T follicular helper cell (primary cell): ENCODE data around the gene TAPT1.
"Not testable (repeated sequence)": the region's sequence is repeated elsewhere in the genome, so short reads cannot be mapped to it uniquely, and the experiment has no call there.

Experiments
- DNase-seq: peaks from one replicate; pipeline ENCODE4 v3.0.0-alpha.2; 2020; ENCODE audit warnings: low read depth

Gene TAPT1

DNA sequence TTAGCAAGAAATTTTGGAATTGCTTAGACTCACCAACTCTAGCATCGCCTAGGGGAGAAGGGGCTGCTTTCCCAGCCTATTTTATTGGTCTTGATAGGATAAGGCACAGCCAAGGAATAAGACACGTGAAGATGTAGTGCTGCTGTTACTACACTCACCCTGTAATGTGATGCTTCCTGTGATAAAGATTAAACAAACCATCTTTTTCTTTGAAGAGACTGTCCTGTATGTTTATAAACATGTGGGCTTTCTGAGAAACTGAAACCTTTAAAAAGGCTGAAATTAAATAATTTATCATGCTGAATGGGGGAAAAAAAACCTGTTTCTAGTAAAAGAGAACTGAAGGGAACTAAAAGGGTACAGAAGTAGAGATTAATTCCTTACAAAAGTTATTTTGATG, 13.2 kb downstream of the TAPT1 start:
- DNase-seq = no peak

DNA sequence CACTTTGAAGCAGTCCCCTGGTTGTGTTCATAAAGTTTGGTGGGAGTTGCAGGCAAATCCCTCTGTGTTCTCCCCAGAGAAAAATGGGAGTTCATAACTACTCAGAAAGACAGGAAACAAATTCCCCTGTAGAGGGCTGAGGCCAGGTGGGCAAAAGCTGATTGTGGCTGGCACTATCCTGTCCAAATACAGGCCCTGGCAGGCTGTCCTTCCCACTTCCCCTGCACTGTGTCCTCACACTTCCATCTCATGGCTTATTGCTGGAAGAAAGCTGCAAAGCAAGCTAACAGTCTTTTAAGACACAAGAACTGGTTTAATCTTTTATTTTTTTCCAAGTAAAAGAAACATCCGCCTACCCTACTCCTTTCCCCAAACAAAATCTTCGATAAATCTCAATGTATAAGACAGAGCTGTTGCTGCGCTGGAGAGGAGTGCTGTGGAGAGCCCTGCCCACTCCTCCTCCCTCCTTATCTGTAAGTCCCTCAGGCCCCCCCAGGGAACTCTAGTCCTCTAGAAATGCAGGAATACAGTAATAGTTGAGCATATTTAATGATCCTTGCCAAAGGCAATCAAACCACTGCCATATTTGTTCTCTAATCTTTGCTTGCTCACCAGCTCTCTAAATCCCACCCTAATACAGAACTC, 14.0 kb downstream of the TAPT1 start:
- DNase-seq = no peak

DNA sequence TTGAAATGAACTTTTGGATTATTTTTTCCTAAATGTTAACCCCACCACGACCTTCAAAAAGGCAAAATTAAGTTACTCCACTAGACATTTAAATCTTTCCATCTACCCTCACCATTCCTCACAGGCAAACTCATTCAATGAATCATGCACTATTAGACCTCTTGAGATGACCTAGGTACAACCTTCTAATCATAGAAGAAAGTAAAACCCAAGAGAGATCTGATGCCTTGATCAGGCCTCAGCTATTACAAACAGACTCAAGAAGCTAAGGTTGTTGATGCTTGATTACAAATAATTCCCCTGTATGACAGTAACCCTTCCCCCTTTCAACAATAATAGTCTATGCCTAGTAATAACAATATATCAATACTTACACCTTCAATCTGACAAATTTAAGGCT, 18.9 kb downstream of the TAPT1 start:
- DNase-seq = no peak

DNA sequence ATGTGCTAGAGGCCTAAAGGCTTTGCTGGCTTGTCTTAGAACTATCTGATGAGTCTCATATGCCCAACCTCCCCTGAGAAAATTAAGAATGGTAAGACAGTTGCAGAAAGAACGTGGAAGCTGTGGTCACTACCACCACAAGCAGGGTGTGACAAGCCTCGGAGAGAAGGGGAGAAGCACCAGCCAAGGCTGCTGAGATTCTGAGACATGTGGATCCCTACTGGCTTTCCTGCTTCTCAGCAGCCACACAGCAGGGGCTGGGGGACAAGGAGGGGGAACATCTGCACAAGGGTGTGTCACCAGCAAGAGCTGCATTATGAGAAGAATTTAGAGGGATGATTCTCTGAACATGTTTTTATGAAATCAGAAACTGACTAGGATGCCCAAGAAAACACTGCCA, 19.4 kb downstream of the TAPT1 start:
- DNase-seq = no peak

DNA sequence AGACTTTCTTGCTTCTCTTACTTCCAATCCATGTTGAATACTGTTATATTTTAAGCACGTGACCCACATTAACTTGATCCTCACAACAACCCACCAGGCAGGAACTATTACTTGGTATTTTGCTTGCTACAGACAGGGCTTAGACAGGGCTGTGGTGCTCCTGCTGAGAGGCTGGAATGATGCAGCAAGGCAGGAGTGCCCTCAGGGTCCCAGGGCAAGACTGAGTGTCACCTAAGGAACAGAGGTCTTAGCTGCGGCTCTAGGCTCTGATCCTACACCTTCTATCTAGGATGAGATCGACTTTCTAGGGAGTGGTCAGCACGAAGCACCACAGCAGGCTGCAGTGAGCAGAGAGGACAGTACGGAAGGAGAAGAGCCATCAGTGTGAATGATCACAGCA, 20.0 kb downstream of the TAPT1 start:
- no peak for DNase-seq

DNA sequence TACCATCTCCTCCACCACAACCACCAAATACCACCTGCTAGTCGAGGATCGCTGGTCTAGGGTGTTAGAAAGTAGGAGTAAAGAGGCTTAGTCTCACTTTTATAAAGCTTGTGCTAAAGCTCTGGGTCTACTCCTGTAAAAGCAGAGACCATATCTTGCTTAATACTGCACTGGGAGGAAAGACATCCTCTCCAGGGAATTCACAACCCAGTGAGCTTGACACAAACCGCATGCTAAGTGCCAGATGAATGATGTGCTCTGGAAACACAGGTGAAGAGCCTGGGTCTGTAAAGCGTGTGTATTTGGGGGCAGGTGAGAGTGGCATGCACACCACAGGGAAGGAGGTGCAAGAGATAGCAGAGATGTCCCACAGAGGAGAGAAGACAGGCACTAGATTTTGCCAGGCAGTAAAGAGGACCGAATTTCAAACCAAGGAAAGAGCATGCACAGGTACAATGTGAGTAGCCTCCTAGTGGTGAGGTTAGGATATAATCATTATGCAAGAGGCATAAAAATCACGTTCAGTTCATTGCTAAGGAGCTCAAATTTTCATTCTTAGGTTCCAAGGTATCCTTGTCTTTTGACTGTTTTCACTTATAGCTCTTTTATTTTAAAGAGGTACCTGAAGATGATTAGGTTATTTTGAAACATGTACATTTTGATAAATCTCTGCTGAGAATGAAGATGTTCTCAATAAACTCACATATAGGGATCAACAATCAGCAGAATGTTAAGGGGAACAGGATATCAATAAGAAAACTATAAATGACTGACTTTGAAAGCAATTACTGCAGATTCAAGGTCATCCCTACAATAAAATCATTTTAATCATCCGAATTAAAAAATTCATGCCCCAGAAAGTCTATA, 20.7 kb downstream of the TAPT1 start:
- no peak for DNase-seq

DNA sequence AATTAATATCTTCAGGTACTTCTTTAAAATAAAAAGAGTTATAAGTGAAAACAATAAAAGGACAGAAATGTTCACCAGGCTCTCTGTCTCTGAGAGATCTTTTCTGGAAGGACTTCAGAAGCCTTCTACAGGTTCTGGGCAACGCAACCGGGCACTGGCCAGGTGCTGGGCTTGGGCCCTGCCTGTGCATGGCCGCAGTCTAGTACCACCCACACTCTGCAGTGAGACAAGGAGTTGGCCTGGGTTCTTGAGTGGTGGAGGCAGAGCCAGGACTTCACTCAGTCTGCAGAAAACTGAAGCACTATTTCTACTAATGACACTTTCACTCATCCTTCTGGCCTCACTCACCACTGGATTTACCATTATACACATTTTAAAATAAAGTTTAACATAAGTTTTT, 21.8 kb downstream of the TAPT1 start:
- DNase-seq = no peak

DNA sequence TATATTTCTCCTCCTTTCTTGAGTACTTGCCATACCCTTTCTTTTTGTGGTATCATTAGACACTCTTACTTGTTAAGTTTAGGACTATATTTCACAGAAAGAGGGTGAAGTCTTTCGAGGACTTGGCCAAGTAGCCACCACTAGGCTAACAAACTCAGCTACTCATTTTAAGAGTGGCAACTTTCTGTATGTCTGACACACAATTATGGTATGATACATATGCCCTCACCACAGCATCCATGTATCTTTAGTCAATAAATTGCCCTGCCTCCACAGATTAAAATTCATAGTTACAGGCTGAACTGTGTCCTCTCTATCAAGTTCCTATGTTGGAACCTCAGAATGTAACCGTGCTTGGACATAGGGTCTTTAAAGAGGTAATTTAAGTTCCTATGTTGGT, 23.2 kb downstream of the TAPT1 start:
- DNase-seq = no peak

DNA sequence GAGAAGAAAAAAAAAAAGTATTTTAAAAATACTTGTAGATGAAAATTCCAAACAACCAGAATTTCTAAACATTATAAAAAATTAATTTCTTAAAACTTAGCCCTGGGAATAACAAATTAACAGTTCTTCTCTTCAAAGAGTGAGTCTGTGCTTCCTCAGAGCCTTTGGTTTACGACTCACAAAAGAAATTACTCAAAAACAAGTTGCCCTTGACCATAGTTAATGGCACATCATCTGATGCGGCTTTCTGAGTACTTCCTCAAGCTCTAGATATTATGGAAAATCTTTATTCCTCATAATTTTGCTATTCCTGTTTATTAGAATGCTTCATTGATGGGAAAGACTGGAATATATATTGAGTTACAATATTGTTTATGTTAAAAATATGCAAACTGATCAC, 23.7 kb downstream of the TAPT1 start:
- DNase-seq = no peak

DNA sequence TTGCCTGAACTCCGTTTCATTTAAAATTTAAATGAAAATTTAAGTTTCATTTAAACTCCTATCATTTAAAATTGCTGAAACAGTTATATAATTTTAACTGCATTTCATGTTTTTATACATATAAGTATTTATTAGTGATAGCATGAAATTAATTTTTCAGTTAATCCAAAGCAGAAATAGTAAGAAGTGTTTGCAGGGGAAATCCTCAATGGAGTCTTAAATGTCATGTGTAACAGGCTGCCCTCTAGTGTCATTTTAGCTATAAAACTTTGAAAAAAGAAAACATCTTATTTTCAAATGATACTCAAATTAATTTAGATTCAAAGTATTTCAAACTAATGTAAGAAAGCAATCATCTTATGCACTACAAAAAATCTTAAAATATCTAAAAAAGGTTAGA, 27.2 kb downstream of the TAPT1 start:
- no peak for DNase-seq

DNA sequence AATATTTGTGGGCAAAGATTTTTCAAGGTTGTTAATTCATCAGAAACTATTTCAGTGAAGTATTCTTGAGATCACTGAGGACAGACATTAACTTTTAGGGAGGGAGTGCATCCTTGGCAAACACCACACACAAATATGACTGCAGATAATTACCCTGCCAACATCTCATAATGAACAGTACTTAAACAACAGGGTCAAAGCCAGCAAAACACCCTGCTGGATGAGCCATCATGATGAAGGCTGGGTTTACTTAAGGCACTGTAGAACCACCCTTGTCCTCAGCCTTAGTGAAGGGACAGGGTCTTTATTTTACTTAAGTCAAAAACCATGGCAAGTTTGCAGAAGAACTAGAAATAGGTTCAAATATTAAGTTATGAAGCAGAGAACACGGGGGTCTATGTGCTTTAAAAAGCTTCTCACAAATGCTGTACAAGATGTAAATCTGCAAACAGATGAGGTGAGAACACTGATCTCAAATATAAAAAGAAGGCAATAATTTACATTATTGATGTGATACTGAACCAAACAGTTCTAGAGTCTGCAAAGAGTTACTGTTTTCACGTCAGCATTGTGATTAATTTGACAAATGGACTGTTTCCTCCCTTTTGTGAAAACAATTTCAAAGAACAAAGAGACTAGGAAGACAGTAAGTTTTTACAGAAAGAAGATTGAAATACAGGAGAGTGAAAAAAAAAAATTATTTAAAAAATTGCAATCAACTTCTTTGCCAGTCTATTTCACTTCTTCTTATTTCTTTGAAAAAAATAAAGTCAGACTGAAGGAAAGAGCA, 28.2 kb downstream of the TAPT1 start:
- no peak for DNase-seq

DNA sequence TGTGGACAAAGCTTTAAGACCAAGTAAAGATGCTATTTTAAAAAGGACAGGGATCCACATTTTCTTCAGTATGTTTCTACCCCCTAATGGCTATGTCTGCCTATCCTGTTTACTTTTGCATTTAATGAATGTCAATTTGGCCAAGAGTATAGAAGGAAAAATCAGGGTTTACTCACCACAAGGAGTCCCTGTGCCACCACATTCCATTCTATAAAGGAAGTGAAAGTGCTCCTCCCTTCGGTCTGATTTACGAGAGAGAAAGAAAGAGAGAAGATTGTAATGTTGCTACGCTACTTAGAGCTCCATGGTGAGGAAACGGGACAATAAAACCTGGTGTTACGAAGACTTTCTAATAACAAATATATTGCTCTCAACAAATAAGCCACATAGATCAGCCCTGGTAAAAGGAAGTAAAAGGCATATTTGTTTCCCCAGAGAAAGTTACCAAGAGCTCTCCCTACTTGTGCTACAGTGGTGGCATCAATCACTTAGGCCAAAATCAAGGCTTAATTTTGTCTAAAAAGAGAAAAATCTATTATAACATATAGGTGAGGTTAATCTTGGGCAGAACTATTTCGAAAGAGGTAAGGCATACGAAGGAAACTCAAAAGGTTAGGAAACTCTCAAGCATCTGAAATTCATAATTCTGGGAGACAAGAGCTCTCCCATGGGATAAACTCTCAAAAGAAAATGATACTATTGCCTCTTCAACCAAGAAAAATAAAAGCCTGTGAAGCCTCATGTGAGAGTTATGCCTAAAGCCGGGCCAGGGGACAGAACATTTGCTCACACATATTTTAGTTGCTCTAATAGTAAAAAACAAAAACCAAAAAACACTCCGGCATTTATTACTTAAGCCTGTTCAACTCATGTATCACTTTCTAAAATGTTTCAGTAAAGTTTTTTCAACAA, 29.5 kb downstream of the TAPT1 start:
- no peak for DNase-seq

DNA sequence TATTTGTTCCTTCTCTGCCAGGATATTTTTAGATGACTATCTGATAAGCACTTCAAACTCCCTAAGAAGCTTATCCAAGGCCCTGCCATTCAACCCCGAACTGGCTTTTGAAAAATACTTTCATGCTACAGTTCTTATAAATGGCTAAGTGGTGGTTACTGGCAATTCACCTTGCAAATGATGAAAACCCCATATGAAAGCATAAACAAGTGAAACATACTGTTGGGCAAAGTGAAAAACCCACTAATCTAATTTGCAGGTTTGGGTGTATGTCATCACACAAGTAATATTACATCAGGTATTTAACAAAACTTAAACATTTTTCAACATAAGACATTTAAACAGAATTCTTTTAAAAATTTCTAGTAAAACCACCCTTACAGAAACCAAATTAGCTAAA, 31.1 kb downstream of the TAPT1 start:
- no peak for DNase-seq

DNA sequence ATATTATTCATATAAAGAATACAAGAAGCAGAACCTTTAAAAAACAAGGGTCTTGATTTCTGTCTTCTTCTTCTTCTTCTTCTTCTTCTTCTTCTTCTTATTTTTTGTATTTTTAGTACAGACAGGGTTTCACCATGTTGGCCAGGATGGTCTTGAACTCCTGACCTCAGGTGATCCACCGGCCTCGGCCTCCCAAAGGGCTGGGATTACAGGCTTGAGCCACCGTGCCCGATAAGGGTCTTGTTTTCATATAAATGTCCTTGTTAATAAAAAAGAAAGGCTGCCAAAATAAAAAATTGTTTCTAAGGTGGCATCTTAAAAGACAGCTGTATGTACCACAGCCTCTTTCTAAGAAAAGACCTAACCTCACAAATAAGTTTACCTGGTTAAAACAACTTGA, 31.5 kb downstream of the TAPT1 start:
- DNase-seq = not testable (repeated sequence)

DNA sequence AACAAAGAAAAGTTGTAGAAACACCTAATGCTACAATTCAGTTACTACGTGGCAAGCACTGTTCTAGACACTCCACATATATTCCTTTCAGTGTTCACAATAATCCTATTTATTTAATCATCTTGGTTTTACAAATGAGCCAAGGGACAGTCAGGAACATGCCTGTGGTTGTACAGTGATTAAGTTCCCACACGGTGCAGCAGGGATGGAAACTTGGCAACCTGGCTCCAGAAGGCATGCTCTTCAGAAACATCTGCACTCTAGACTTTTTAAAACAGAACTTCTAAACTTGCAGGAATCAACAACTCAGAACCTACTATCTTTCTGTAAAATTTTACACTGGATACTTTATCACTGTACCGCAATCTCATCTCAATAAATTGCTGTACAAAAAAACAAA, 32.1 kb downstream of the TAPT1 start:
- no peak for DNase-seq

DNA sequence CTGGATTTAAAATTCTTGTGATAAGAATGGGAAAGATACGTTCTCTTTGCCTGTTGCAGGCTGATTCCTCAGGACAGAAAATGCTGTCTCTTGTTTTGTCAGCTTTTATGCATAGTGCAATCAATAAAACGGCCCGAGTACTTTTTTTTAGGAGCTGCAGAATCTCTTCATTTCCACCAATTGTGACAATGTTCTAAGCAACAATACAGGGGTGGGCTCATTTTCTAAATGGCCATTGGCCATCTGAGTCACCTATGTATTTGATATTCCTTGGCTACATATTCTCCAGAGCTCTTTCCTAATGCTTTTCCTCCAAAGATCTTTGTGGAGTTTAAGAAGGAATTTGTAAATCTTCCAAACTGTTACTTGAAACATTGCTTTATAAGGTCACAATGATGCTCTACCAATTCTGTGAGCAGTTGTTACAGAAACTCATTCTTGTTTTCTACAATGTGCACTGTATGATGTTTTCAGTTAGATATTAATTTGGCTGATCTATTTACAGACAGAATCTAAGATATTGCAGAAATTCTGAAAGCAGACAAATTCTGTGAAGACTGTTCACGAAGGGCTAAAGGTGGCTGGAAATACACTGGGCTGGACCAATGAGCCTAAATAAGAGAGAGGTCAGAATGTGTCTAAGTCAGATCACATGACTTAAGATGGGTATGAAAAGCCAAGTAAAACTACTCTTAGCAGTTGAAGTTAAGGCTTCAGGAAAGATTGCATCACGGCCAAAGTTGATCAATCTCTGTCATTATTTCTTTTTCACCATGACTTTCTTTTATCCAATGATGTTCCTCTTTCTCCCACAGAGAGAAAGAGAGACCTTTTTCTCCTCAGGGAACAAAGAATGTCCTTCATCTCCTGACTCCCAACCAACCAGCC, 33.4 kb downstream of the TAPT1 start:
- DNase-seq = no peak

DNA sequence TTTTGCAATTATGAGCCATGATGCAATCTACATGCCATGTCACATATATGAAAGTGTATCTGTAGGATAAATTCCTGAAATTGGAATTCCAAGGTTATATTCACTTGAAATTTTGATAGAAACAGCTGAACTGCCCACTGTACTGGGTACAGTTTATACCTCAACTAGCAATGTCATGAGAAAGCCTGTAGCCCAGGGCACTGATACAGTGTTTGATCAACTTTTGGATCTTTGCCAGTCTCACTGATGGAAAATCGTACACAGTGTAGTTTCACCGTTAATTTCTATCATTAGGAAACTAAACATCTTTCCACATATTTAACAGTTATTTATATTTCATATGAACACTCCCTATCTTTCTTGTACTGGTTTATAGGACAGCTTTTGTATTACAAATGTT, 34.2 kb downstream of the TAPT1 start:
- no peak for DNase-seq

DNA sequence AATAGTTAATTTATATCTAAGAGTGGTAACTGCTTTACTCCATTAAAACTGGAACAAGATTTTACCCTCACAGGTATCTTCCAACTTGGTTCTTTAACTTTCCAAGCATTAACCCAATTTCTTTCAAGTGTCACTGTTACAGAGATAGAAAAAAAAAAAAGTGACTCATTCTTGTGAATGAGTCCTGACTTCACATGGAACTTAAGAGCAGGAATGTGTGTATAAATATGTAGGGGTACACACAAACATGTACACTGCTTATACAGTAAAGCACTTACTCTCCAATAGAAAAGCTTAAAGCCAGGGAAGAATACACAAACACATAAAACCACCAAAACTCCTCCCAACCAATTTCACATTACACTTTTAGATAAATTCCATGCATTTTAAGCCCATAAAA, 38.8 kb downstream of the TAPT1 start:
- DNase-seq = no peak

DNA sequence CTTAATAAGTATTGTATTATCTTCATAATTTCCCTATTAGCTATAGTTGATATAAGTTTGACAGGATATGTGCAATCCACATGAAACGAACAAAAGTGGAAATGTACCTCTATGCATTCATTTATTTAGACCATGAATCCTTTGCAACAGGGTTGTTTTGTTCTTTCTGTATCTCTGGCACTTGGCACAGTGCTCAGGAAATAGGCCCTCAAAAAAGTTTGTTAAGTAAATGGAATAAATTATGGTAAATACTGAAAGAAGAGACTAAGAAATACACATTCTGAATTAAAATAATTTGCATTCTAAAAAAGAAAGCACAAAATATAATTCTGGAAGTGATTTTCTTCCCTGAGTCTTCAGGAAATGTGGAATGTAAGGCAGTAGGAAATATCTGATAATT, 39.3 kb downstream of the TAPT1 start:
- DNase-seq = no peak

DNA sequence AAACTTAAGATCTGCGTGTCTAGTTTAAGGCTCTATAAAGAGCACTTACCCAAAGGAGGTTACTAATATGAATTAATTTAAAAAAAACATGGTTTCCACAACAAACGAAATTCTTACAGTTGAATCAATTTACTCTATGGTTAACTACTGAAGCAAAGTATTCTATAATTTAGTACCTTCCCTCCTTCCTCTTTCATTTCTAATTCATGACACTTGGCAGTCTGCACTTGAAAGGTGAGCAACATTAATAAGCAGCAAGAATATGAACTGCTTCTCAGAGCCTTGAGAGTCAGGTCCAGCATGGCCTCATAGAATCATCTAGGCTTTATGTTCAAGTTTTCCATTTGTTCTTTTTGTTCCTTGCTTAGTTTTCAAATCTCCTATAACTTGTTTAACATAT, 42.7 kb downstream of the TAPT1 start:
- no peak for DNase-seq

DNA sequence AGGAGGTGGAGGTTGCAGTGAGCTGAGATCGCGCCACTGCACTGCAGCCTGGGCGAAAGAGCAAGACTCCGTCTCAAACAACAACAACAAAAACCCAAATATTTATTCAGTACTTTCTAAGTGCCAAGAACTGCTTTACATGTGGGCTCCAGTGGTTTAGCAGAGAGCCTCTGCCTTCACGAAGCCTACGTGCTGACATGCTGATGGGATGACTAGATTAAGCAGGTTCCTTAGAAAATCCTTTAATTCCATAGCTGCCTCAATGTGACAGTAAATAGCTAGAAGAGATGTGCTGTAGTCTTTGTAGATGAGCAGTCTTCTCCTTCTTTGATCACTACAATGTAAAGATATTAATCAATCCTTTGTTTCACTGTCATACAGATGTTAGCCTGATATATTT, 49.6 kb downstream of the TAPT1 start:
- no peak for DNase-seq
